Measurements from ENCODE around the gene ADGRL2. TPM values are rescaled to one million over a fixed set of nuclear protein-coding genes. Genes with fewer than 3 reads are reported as not detected.

ADGRL2 gene
- polyA plus RNA-seq, 1 donor from 2014 or later, result 190 TPM

DNA sequence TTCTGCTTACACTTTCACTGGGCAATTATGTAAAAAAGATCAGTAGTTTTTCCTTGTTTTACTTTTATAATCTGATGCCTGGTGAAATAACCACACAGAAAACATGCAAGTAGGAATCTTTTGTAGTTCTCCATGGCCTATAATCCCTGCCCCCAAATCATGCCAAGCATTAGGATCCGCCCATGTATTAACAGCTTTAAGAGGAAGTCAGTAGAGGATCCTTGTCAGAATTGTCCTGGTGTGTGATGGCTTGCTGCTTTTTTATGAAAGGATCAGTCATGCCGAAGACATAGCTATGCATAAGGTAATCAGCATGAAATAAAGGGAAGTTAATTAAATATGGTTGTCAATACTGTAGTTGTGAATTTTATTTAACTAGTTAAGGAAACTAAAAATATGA lies 20.0 kb downstream of the ADGRL2 start:
- Histone ChIP-seq H3K9me2 (ENCODE audit: insufficient read depth, low read length) (no peaks in the 10 kb centered on the region), H3K79me2 (replicated peaks; ENCODE audit: insufficient read depth, low read length) (peaks cover 96% of the 10 kb centered on the region), H3K9me3 (ENCODE audit: low read length) (no peaks in the 10 kb centered on the region), H3K36me3 (ENCODE audit: insufficient read depth, low read length) (no peaks in the 10 kb centered on the region), H3F3A (ENCODE audit: insufficient read depth, low read length, poor library complexity, severe bottlenecking) (no peaks in the 10 kb centered on the region), H4K20me1 (ENCODE audit: insufficient read depth) (no peaks in the 10 kb centered on the region), H3K9ac (ENCODE audit: low read length) (no peak overlapping the region), H3K27ac (ENCODE audit: low read length) (no peak overlapping the region), H3K4me2 (ENCODE audit: low read length) (no peak overlapping the region), H3K4me3 (ENCODE audit: low read length) (no peak overlapping the region), H3K27me3 (ENCODE audit: insufficient read depth, low read depth, low read length) (no peaks in the 10 kb centered on the region), H2AFZ (ENCODE audit: low read depth, low read length) (no peak overlapping the region)
- TF ChIP-seq SMC3 (conservative IDR thresholded peaks at IDR 0.05; ENCODE audit: poor library complexity), result no peak
- TF ChIP-seq, protein P1, sequence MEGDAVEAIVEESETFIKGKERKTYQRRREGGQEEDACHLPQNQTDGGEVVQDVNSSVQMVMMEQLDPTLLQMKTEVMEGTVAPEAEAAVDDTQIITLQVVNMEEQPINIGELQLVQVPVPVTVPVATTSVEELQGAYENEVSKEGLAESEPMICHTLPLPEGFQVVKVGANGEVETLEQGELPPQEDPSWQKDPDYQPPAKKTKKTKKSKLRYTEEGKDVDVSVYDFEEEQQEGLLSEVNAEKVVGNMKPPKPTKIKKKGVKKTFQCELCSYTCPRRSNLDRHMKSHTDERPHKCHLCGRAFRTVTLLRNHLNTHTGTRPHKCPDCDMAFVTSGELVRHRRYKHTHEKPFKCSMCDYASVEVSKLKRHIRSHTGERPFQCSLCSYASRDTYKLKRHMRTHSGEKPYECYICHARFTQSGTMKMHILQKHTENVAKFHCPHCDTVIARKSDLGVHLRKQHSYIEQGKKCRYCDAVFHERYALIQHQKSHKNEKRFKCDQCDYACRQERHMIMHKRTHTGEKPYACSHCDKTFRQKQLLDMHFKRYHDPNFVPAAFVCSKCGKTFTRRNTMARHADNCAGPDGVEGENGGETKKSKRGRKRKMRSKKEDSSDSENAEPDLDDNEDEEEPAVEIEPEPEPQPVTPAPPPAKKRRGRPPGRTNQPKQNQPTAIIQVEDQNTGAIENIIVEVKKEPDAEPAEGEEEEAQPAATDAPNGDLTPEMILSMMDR (IDR thresholded peaks at IDR 0.05; ENCODE audit: poor library complexity, severe bottlenecking), result no peak

DNA sequence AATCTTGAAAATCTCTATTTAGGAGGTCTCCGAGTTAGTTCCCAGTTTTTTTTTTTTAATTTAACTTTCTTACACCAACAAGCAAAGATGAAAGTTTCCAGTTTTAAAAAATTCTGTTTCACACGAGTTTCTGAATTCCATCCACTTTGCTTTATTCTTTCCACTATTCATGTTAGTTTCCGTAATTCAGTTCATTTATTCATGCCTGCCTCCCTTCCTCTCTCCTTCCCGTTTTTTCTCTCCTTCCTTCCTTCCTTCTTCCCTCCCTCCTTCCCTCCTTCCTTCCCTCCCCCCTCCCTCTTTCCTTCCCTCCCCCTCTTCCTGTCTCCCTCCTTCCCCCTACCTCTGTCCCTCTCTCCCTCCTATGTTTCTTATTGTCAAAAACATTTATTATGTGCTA lies 22.3 kb downstream of the ADGRL2 start:
- Histone ChIP-seq H3K9ac (ENCODE audit: low read length) (no peak overlapping the region), H3K9me3 (ENCODE audit: low read length) (no peaks in the 10 kb centered on the region), H3K36me3 (ENCODE audit: insufficient read depth, low read length) (no peaks in the 10 kb centered on the region), H4K20me1 (ENCODE audit: insufficient read depth) (no peaks in the 10 kb centered on the region), H3K4me2 (ENCODE audit: low read length) (no peak overlapping the region), H3F3A (ENCODE audit: insufficient read depth, low read length, poor library complexity, severe bottlenecking) (no peaks in the 10 kb centered on the region), H3K27ac (ENCODE audit: low read length) (no peak overlapping the region), H2AFZ (ENCODE audit: low read depth, low read length) (no peak overlapping the region), H3K4me3 (ENCODE audit: low read length) (no peak overlapping the region), H3K79me2 (replicated peaks; ENCODE audit: insufficient read depth, low read length) (peaks cover 96% of the 10 kb centered on the region), H3K27me3 (ENCODE audit: insufficient read depth, low read depth, low read length) (no peaks in the 10 kb centered on the region), H3K9me2 (ENCODE audit: insufficient read depth, low read length) (no peaks in the 10 kb centered on the region)
- TF ChIP-seq TAF1 (IDR thresholded peaks at IDR 0.05; ENCODE audit: low read depth) (no peak), EZH2 (IDR thresholded peaks at IDR 0.05; ENCODE audit: borderline replicate concordance, insufficient read depth, low read length, poor library complexity, severe bottlenecking) (no peak), POLR2AphosphoS5 (IDR thresholded peaks at IDR 0.05) (no peak), SMC3 (conservative IDR thresholded peaks at IDR 0.05; ENCODE audit: poor library complexity) (no peak), RAD21 (conservative IDR thresholded peaks at IDR 0.05) (no peak), MXI1 (conservative IDR thresholded peaks at IDR 0.05; ENCODE audit: poor library complexity, severe bottlenecking) (no peak), EP300 (conservative IDR thresholded peaks at IDR 0.05; ENCODE audit: poor library complexity, severe bottlenecking) (no peak)
- TF ChIP-seq, protein P1 (IDR thresholded peaks at IDR 0.05; ENCODE audit: poor library complexity, severe bottlenecking), result no peak
- TF ChIP-seq, protein P2, sequence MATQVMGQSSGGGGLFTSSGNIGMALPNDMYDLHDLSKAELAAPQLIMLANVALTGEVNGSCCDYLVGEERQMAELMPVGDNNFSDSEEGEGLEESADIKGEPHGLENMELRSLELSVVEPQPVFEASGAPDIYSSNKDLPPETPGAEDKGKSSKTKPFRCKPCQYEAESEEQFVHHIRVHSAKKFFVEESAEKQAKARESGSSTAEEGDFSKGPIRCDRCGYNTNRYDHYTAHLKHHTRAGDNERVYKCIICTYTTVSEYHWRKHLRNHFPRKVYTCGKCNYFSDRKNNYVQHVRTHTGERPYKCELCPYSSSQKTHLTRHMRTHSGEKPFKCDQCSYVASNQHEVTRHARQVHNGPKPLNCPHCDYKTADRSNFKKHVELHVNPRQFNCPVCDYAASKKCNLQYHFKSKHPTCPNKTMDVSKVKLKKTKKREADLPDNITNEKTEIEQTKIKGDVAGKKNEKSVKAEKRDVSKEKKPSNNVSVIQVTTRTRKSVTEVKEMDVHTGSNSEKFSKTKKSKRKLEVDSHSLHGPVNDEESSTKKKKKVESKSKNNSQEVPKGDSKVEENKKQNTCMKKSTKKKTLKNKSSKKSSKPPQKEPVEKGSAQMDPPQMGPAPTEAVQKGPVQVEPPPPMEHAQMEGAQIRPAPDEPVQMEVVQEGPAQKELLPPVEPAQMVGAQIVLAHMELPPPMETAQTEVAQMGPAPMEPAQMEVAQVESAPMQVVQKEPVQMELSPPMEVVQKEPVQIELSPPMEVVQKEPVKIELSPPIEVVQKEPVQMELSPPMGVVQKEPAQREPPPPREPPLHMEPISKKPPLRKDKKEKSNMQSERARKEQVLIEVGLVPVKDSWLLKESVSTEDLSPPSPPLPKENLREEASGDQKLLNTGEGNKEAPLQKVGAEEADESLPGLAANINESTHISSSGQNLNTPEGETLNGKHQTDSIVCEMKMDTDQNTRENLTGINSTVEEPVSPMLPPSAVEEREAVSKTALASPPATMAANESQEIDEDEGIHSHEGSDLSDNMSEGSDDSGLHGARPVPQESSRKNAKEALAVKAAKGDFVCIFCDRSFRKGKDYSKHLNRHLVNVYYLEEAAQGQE (IDR thresholded peaks at IDR 0.05; ENCODE audit: borderline replicate concordance), result no peak

All from neural cell (in vitro differentiated cells).